HG03521 (cell line): ENCODE measurements around the gene GRAMD1B.

ENCODE experiments used
- ATAC-seq: cut with Tn5 transposase; IDR thresholded peaks from one replicate; pipeline ENCODE4 v1.9.1; 2021; ENCODE audit warnings: mild to moderate bottlenecking, moderate library complexity; ENCODE audit not compliant: unreplicated experiment

Gene GRAMD1B

DNA sequence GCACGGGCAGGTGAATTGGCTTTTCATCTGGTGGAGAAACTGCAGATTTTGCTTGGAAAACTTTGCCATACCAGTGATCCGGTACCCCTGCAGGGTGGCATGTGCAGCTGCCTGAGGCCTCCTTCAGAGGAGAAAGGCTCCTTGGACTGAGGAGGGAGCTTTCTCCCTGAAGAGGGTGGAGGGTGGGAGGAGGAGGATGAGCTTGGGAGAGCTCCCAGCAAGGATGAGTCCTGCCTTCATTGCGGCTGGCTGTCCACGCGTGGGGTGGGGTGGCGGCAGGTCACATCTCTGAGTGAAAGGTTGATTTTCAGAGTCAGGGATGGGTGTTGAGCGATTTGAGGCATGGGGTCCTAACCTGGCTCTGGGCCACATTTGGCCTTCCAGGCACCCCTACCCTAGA, 96.8 kb downstream of the GRAMD1B start:
- no peak for ATAC-seq

DNA sequence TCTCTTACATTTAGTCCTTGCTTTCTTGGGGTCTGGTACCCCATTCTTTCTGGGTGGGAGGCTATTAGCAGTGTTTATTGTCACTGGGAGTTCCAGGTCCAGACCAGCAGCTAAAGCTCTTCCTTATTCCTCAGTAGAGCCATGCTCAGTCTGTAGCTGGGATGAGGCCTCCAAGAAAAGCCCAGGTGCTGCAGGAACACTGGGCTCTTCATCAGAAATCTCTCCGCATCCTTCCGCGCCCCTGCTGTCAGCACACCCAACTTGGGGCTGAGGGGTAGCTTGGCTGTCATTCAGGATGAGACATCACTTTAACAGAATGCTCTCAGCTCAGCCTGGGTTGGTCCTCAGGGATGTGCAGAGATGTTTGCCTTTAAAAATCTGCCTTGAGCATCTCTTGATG, 97.5 kb downstream of the GRAMD1B start:
- ATAC-seq, result no peak

DNA sequence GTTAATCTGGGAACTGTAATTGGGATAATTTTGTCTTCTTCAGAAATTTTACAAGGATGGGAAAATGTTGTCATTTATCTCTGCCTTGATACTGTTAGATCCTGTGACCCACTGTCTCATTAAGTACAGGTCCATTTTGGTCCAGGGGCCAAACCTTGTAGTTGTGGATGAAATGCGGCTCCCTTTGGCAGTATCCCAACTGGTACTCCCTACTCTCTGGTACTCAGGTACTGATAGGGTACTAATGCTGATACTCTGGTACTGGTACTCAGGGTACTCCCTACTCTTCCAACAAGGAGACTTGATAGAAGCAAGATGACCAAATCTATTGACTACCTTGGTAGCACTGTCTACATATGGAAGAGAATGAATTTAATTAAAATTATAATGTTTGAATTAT, 97.9 kb downstream of the GRAMD1B start:
- no peak for ATAC-seq

DNA sequence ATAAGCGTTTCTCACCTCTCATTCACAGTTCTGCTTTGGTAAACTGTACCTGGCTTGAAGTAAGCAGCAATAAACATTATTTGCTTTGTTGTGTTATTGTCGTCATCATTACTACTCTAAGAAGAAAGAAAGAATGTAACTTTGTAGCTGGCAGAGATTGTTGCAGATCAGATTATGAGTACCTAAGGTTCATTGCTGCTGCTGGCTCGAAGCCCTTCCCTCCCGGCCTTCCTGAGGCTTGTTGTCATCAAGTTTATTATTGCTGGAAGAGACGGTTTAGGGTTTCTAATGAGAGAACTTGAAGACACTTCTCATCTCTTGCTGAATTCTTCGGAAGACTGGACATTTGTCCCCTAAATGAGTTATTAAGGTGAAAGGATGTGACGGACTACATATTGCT, 101.3 kb downstream of the GRAMD1B start:
- ATAC-seq, result no peak

DNA sequence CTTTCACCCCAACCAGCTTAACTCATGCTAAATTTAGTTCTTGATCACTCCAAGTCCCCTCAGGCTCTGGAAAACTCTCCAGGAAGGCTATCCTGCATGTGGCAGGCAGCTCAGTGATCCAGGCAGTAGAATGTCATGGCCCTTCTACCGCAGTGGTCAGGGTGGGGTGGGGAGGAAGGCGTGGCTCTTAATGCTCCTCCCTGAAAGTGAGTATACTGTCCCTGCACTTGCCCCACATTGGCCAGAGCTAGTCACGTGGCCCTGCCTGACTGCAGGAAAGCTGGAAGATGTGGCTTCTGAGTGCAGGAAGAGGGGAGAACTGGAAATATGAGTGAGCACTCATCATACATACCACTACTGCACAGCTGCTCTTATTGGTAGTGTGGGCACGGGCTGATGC, 102.1 kb downstream of the GRAMD1B start:
- no peak for ATAC-seq

DNA sequence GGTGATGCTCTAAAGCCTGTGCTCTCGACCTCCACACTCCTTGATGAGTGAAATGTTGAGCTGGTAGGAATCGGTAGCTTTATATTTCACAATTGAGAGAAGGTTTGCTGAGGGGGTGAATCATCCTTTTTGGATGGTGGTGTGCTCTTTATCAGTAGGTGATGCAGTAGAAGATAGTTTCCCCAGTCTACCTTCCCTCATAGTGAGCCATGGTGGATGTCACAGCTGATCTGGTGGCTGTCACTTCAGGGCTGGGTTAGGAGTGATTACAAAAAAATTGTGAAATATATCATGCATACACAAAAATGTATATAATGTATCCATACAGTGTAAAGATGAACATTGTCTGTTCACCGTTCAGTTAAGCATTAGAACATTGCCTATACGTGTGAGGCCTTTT, 105.3 kb downstream of the GRAMD1B start:
- no peak for ATAC-seq

DNA sequence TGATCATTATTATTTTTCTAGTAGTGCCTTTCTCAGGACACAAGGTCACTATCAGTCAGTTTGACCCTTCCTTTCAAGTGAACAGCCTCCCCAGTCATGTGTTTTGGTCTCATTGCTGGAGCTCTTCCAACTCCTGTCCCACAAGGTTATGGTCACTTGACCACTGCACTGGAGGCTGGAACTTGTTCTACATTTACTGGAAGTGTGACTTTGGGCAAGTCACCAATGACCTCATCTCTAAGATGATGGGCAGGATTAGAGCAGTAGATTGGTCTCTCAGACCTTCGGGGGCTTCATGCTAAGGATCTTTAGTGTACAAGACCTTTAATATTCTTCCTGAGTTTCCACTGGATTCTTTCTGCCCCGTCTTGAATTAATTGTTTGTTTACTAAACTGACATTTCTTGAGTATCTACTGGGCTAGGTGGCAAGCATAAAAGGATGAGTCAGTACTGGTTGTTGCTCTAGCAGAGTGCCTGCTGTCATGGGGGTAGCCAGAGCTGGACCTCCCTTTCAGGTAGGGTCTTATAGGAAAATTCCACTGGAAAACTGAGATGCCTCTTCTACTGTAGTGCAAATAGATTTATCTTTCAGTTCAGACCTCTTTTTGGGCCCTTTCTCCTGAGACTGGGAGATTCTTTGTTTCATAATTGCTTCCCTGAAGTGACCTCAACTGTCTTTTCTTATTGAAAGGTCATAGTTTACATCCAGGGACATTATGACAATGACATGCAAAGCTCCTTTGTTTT, 106.8 kb downstream of the GRAMD1B start:
- ATAC-seq, result no peak

DNA sequence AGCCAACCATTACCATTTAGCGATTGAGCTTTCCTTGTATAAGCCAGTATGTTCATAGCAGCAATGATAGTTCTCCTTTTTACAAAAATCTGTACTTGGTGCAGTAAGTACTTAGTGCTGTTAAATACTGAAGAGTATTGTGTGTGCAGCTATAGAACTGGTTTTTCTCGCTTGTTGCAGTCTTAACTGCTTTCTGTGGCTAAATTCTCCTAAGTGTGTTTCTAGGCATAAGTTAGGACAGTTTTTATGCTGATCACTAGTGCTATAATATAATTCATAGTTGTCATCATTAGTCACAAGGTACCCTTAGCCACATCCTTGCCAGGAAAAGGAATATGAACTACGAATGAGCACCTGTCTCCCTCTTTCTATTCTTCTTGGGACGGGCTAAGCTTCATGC, 107.7 kb downstream of the GRAMD1B start:
- no peak for ATAC-seq

DNA sequence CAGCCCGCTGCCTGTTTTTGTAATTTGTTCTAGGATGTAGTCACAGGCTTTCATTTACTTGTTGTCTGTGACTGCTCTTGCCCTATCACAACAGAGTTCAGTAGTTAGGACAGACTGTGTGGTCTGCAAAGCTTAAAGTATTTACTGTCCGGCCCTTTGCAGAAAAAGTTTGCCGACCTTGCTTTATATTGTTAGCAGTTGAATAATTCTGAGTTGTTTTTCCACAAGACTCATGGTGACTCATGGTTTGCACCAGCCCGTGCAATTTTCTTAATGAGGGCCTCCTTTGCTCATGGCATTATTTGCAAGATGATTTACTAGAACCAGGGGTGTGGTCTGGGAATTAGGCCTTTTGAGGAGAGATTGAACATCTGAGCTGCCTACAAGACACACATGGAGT, 113.7 kb downstream of the GRAMD1B start:
- ATAC-seq, result no peak

DNA sequence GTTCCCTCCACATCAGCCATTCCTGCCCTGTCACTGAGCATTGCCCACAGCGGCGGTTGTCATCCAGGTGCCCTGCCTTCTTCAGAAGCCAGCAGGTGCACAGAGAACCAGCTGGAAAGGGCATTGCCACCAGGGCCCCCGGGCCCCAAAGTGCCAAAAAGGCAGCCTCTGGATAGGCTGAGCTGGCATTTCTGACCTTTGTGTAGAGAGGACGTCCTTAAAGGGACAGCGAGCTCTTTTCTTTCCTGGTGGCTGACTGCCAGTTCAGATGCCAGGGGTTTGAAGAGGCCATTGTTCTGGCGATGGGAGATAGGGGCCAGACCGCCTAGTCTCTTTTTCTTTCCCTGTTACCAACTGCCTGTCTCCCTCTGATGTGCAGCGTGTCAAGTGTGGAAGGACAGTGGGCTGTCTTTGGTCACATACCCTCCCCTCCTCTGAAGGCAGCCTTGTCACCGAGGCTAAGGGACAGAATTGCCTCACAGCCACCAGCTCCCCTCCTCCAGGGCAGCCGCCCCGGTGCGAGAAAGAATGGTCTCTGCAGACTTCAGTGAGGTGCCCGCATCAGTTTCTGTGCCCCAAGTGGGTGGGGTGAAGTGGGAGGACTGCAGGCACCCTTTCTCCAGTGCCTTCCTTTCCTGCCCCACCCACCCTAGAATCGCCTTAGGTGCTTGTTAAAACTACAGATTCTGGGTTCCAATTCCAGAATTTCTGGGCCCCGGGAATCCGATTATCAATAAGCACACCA, 114.7 kb downstream of the GRAMD1B start:
- ATAC-seq, result no peak

DNA sequence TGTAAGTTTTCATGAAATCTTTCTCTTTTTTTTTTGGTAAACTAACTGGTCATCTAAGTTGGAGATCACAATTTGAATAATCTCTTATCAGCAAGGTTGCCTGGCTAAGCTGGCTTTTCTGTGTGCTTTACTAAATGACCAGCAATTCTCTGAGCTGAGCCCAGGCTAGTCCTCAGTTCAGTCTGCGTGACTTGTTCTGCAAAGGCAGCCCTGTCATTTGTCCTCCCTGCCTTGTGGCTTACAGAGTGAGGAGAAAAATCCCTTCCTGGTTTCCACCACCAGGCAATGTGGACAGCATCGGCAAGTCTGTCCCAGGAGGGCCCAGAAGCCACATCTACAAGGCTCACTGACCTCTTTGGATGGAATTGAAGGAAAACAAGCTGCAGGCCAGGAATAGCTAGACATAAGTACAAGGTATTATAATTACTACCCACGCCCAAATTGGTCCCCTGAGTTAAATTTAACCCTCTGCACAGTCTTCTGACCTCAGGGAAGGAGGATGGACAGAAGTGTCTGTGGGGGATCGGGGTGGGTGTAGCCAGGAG, 115.7 kb downstream of the GRAMD1B start:
- ATAC-seq, result no peak

DNA sequence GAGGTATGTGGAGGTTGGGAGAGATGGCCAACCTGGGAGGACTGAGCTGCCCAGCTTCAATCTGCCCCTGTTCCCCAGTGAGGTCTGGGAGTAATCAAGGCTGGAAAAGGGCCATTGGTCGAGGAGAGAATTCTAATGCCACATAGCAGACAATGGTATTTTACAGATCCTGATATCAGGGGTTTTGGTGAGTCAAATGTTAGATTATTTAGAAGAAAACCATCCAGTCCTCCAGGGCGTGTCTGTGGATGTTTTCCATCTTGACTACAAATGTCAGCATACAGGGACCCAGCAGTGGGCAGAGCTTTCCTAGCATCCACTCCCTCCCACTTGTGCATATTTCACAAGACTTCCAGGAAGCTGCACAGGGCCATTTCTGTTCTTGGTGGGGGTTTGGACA, 116.4 kb downstream of the GRAMD1B start:
- no peak for ATAC-seq

DNA sequence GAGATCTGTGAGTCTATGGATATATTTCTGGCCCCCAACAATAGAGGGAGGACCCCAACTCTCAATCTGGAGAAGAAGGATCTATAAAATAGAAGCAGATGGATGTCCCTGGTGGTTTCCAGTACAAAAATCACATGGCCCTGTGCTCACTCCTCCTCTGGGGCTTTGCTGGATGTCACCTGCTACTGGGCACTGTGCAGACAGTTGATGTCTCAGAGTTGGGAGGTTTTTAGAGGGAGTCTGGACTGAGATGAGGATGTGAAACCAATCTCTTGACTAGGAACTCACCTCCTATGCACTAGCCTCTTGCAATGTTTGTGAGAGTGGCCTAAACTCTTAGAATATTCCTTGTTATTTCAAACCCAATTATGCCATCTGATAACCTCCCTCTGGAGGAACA, 117.1 kb downstream of the GRAMD1B start:
- peak; percentile 84 for ATAC-seq

DNA sequence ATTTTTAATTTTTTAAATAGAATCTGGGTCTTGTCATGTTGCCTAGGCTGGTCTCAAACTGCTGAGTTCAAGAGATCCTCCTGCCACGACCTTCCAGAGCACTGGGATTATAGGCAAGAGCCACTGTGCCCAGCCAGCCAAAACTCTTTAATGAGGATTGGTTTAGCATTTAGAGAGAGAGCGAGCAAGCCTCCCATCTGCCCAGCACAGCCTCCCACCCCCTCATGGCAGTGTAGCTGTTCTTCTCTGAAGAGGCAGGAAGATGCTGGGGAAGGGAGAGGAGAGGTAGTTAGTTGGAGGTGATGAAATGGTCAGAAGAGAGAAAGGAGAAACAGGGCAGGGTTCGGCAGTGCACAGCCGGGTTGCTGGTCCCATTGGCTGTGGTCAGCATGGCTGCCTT, 118.7 kb downstream of the GRAMD1B start:
- no peak for ATAC-seq

DNA sequence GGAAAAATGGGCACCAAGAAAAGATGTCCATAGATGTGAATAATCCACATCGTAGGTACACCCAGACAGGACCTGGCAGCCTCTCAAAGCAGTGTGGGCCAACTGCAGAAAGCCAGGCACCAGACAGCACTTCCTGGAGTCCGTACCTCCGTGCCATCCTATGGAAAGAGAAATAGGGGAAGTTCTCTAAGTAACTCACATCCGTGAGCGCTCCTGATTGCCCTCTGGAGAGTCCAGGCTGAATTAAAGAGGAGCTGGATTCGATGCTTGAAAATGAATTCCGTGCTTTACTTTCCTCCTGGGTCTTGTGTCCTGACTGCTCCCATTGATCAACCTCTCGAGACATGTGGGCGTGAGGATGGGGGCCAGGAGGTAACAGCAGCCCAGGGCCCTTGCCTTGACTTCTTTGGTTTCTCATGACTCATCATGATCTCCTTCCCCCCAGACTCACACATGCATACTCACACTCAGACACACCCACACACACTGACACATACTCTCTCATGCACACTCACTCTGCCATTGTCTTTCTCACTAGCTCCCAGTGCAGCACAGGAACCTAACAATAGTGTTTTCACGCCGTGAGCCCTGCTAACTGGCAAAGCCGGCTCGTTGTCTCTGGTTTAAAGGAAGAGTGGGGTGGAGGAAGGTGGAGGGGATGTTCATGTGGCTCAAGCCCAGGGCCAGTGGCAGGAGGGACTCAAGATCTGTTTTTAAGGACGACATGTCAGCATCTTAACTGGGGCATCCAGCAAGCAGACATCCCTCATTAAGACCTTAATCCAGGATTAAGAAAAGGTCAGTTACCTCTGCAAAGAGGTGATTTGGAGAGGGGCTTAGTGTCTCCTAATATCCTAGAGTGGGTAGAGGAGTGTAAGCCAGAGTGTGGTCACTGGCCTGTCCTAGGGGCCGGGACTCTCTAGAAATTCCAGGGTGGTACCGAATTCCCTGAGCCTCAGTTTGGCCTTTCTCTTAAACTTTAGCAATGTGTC, 120.2 kb downstream of the GRAMD1B start:
- no peak for ATAC-seq

DNA sequence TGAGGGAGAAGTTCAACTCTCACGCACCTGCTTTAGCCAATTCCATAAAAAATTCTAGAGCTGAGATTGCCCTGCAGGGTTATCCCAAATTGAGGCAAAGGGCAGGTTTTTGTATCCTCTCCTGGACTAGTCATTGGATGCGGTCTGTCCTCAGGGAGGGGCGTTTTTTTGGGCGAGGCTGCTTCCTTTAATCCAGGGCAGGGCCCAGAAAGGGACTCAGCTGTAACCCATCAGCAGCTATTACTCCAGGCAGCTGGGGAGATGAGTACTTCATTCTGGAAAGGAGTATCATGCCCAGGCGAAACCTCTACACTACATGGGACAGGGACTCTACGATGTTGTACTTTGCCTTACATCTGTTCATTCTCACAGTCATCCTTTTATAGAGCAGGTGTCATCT, 121.0 kb downstream of the GRAMD1B start:
- no peak for ATAC-seq

DNA sequence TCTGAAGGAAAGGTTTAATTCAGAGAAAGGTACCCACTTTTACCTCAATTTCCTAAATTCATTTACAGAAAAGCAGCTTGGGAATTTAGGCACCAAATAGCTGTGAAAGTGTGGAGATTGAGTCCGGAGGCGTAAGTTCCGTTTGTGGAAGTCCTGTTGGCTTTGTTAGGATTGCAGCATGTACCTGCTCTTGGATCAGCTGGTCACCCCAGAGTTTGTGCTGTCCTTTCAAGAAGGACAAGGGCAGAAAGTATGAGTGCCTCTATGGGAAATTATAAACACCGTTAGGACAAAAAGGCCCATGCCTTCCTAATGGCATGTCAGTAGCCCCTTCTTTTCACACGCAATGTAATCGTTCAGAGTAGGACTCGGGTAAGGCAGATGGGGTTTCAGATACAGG, 126.6 kb downstream of the GRAMD1B start:
- no peak for ATAC-seq

DNA sequence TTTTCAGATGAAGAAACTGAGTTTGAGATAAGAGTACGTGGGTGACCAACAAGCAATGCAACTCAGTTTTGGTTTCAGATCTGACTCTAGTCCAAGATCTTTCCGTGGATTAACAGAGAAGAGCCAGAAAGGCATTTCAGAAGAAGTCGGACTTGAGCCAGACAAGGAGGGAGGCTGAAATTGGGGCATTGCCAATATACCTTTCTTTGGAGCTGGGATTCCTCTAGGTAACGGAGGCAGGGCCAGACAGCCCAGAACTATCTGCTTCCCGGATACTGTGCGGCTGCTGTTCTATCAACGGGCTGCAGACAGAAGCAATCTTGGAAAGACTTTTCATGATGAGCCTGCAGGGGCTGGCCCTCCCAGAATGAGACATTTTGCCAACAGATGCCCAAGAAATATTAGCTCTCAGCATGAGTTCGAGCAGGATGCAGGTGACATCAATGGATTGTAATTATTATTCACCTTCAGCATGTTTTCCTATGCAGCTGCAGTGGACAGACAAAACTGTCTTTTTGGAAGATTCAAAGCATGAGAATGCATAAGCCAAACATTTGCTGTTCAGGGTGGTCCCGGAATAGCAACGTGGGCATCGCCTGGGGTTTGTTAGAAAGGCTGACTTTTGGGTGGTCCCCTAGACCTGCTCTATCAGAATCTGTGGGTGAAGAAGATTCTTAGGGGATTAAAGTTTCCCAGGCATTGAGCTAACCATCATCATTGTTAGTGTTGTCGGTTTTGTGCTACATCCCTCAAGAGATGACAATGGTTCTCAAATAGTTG, 128.7 kb downstream of the GRAMD1B start:
- no peak for ATAC-seq

DNA sequence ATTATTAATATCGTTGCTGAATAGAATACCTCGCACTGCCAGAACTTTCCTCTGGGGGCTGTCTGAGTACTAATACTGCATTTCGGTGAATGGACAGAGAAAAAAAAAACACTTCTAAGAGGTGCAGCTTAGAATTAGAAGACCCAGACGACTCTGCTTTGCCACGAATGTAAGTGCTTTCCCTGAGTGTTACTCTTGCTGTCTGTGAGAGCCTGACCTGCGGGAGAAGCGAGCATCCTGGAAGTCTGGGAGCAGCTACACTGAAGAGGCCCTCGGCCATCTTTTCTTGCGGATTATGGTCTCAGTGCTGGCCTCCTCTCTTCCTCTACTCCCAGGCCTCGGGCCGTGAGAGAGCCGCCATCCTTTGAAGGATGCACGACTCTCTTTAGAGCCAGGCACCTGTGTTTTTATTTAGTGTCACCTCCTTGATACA, 129.5 kb downstream of the GRAMD1B start:
- ATAC-seq, result no peak

DNA sequence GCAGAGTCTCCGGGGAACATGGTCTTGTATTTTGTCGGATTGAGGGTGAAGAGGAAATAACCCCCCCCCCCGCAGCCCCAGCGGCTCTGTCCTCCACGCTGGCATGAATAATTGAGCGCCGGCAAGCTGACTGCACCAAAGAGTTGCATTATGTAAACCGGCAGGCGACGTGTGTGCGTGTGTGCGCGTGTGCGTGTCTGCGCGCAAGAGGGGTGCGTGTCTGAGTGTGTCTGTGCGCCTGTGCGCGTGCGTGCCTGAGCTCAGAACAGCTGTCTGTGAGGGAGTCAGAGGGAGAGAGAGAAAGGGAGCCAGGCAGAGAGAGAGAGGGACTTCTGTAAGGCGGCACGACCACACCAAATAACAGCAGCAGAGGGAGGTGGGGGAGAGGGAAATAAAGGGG, 129.9 kb downstream of the GRAMD1B start:
- no peak for ATAC-seq
